Measurements from ENCODE around the gene LRRC61.
"Not testable (repeated sequence)": the region's sequence is repeated elsewhere in the genome, so short reads cannot be mapped to it uniquely, and the experiment has no call there.

Gene LRRC61

GRCh38 chr7:150382123-150382843, 59.1 kb downstream of the LRRC61 start:
- FAIRE-seq, result no peak
- no peak for DNase-seq (ENCODE audit: insufficient read length, low spot score)
- no peak for TF ChIP-seq PAX5 (IDR thresholded peaks at IDR 0.05; ENCODE audit: insufficient read depth, low read length, severe bottlenecking)
- TF ChIP-seq SPI1 (IDR thresholded peaks at IDR 0.05; ENCODE audit: low read depth, low read length), result no peak
- TF ChIP-seq TAF1 (IDR thresholded peaks at IDR 0.05; ENCODE audit: low read depth, low read length), result no peak
- TF ChIP-seq POLR2A (IDR thresholded peaks at IDR 0.05; ENCODE audit: low read depth, low read length), result no peak
- no peak for TF ChIP-seq POU2F2 (IDR thresholded peaks at IDR 0.05; ENCODE audit: low read depth, low read length)
- TF ChIP-seq POLR2AphosphoS5 (IDR thresholded peaks at IDR 0.05; ENCODE audit: low read depth, low read length), result no peak

DNA sequence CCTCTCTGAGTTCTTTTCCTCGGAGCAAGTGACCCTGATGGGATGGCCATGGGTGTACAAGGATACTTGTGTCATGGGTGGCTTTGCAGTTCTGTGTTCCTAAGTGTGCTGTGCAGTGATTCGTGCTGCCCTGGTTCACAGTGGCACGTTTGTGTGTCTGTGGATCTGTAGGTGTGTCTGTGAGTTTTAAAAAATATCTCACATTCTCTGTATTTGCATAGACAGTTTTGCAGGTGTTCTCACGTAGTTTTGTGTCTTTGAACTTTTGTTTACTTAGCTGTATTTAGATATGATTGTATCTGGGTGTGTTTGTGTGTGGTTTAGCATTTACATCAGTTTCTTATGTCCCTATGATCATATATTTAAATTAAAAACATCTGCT, 59.7 kb downstream of the LRRC61 start:
- DNase-seq (ENCODE audit: insufficient read length, low spot score) (no peak), FAIRE-seq (peak; percentile 9)
- no peak for TF ChIP-seq POLR2A (IDR thresholded peaks at IDR 0.05; ENCODE audit: low read depth, low read length)
- TF ChIP-seq POU2F2 (IDR thresholded peaks at IDR 0.05; ENCODE audit: low read depth, low read length), result no peak
- no peak for TF ChIP-seq POLR2AphosphoS5 (IDR thresholded peaks at IDR 0.05; ENCODE audit: low read depth, low read length)
- TF ChIP-seq SPI1 (IDR thresholded peaks at IDR 0.05; ENCODE audit: low read depth, low read length), result no peak
- TF ChIP-seq PAX5 (IDR thresholded peaks at IDR 0.05; ENCODE audit: insufficient read depth, low read length, severe bottlenecking), result no peak
- TF ChIP-seq TAF1 (IDR thresholded peaks at IDR 0.05; ENCODE audit: low read depth, low read length), result no peak

DNA sequence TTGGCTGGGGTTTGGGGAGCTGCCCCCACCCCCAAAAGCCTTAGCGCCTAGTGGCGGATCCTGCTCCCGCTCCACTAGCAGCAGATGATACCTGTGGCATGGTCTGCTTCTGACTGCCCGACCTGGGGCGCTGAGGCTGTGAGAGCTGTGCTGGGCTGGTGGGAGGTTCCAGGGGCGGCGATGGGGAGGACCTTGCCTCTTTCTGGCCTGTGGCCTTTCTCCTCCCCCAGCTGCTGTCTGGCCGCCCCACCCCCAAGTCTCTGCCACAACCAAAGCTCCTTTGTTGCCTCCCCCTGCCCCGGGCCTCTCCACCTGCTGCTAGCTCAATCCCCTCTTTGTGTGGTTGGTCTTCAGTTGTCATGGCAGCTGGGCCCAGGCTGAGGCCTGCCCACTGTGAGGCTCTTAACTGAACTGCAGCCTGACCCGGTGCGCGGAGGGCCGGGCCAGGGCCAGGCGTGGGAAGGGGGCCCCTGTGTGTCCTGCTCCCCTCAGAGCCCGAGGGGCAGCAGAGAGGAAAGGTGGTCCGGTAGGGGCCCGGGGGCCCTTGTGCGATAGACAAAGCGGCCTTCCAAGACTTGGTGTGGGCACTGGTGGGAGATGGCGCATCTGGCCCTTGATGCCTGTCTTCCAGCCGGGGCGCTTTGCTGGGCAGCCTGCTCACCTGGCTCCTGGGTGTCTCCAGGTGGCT, 60.7 kb downstream of the LRRC61 start:
- FAIRE-seq, result no peak
- no peak for DNase-seq (ENCODE audit: insufficient read length, low spot score)
- TF ChIP-seq TAF1 (IDR thresholded peaks at IDR 0.05; ENCODE audit: low read depth, low read length) (no peak), PAX5 (IDR thresholded peaks at IDR 0.05; ENCODE audit: insufficient read depth, low read length, severe bottlenecking) (no peak), POU2F2 (IDR thresholded peaks at IDR 0.05; ENCODE audit: low read depth, low read length) (no peak), POLR2AphosphoS5 (IDR thresholded peaks at IDR 0.05; ENCODE audit: low read depth, low read length) (no peak), POLR2A (IDR thresholded peaks at IDR 0.05; ENCODE audit: low read depth, low read length) (no peak), SPI1 (IDR thresholded peaks at IDR 0.05; ENCODE audit: low read depth, low read length) (no peak)

DNA sequence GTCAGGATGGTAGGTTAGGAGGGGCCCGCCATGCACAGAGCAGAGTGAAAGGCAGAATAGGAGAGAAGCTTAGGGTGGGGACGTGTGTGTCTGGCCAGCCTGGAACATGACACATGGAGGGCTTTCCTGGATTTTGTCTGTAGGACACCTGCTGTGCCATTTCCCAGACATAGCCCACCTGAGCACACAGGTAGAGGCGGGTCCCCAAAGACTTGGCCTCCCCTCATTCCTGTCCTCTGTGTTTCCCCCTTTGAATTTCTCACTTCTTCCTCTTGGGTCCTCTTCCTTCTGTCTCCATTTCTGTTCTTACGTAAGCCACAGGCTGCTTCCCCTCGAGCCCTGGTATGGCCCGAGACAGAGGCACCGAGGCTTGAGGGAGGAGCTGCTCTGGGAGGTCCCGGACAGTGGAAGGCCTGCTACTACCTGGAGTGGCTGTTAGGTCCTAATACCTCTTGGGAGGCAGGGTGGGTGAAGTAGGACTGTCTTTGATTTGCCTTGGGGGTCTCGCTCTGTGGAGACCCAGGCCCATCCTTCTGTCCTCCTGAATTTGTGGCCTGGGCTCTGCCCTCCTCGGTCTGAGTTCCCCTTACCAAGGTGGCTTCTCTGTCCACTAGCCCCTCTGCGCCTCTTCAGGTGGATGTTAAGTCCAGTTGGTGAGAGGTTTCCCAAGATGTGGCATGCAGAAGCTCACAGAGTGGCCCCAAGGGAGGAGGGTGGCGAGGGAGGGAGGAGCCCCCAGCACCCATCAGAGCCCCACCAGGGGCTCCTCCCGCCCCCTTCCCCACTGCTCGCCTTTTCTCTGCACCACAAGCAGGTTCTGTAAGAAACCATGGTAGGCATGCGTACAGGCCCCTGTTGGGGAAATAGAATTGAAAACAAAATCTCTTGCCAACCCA, 61.5 kb downstream of the LRRC61 start:
- no peak for FAIRE-seq
- TF ChIP-seq SPI1 (IDR thresholded peaks at IDR 0.05; ENCODE audit: low read depth, low read length) (no peak), PAX5 (IDR thresholded peaks at IDR 0.05; ENCODE audit: insufficient read depth, low read length, severe bottlenecking) (no peak), POU2F2 (IDR thresholded peaks at IDR 0.05; ENCODE audit: low read depth, low read length) (no peak), TAF1 (IDR thresholded peaks at IDR 0.05; ENCODE audit: low read depth, low read length) (no peak), POLR2A (IDR thresholded peaks at IDR 0.05; ENCODE audit: low read depth, low read length) (no peak), POLR2AphosphoS5 (IDR thresholded peaks at IDR 0.05; ENCODE audit: low read depth, low read length) (no peak)
- DNase-seq (ENCODE audit: insufficient read length, low spot score), result no peak

GRCh38 chr7:150385302-150385723, 62.2 kb downstream of the LRRC61 start:
- TF ChIP-seq POLR2AphosphoS5 (IDR thresholded peaks at IDR 0.05; ENCODE audit: low read depth, low read length), result no peak
- no peak for TF ChIP-seq SPI1 (IDR thresholded peaks at IDR 0.05; ENCODE audit: low read depth, low read length)
- no peak for TF ChIP-seq PAX5 (IDR thresholded peaks at IDR 0.05; ENCODE audit: insufficient read depth, low read length, severe bottlenecking)
- TF ChIP-seq TAF1 (IDR thresholded peaks at IDR 0.05; ENCODE audit: low read depth, low read length), result no peak
- TF ChIP-seq POLR2A (IDR thresholded peaks at IDR 0.05; ENCODE audit: low read depth, low read length), result no peak
- TF ChIP-seq POU2F2 (IDR thresholded peaks at IDR 0.05; ENCODE audit: low read depth, low read length), result no peak
- FAIRE-seq (no peak), DNase-seq (ENCODE audit: insufficient read length, low spot score) (no peak)

DNA sequence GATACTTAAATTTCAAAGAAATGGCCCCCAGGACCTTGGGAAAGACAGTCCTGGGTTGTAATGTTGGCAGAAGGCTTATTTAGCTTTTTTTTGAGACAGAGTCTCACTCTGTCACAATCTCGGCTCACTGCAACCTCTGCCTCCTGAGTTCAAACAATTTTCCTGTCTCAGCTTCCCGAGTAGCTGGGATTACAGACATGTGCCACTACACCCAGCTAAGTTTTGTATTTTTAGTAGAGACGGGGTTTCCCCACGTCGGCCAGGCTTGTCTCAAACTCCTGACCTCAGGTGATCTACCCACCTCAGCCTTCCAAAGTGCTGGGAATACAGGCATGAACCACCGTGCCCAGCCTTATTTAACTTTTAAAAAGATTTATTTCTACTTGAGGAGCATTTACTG, 62.7 kb downstream of the LRRC61 start:
- not testable (repeated sequence) for FAIRE-seq; DNase-seq (ENCODE audit: insufficient read length, low spot score)
